CD4-positive, CD25-positive, alpha-beta regulatory T cell (primary cell): ENCODE results near the gene KLK4. TPM values are rescaled to one million over a fixed set of nuclear protein-coding genes. Genes with fewer than 3 reads are reported as not detected.

ENCODE experiments used
- ATAC-seq, 2 donors: fragments of 150-1000 bp; cut with Tn5 transposase; one replicate each; pipeline ENCODE4 v1.10.0; 2021; ENCODE audit warnings: low read depth in 2 of 2, moderate number of reproducible peaks in 2 of 2, moderate library complexity in 1 of 2
- DNase-seq, 3 donors: peaks; one replicate each; pipeline versions ENCODE4 v3.0.0 to v3.0.0-alpha.2; 2012 to 2022; ENCODE audit warnings: mixed read lengths in 1 of 3
- H3K27ac ChIP-seq: one replicate; pipeline ENCODE4 v1.7.0; 2013; ENCODE audit warnings: mild to moderate bottlenecking, low read length; ENCODE audit not compliant: insufficient read depth, poor library complexity, severe bottlenecking
- H3K27me3 ChIP-seq: one replicate; pipeline ENCODE4 v1.7.0; 2013; ENCODE audit warnings: low read length; ENCODE audit not compliant: control insufficient read depth, insufficient read depth
- H3K36me3 ChIP-seq: one replicate; pipeline ENCODE4 v1.7.0; 2013; ENCODE audit warnings: mild to moderate bottlenecking, low read length, moderate library complexity; ENCODE audit not compliant: control insufficient read depth, insufficient read depth
- H3K4me1 ChIP-seq: 2 replicates; pipeline ENCODE4 v1.7.0; 2013; ENCODE audit warnings: mild to moderate bottlenecking, low read length; ENCODE audit not compliant: insufficient read depth, control insufficient read depth, poor library complexity, severe bottlenecking
- H3K4me3 ChIP-seq: one replicate; pipeline ENCODE4 v1.7.0; 2013; ENCODE audit warnings: low read depth, mild to moderate bottlenecking, low read length, moderate library complexity
- H3K9me3 ChIP-seq, 2 experiments: 1 replicate in 1 of 2; 2 replicates in 1 of 2; pipeline ENCODE4 v1.7.0; 2013; ENCODE audit warnings: low read length in 2 of 2, mild to moderate bottlenecking in 1 of 2, moderate library complexity in 1 of 2; ENCODE audit not compliant: control insufficient read depth in 2 of 2
- H3K27ac Mint-ChIP-seq, 3 donors: one replicate each; pipeline ENCODE4 v1.8.0; 2020 to 2022; ENCODE audit warnings: mild to moderate bottlenecking in 3 of 3, mixed read lengths in 3 of 3, moderate library complexity in 2 of 3
- H3K27me3 Mint-ChIP-seq: one replicate; pipeline ENCODE4 v1.8.0; 2022; ENCODE audit warnings: mild to moderate bottlenecking, mixed read lengths
- H3K36me3 Mint-ChIP-seq: one replicate; pipeline ENCODE4 v1.8.0; 2020; ENCODE audit warnings: mixed read lengths
- H3K4me1 Mint-ChIP-seq, 4 donors: one replicate each; pipeline ENCODE4 v1.8.0; 2020 to 2022; ENCODE audit warnings: mixed read lengths in 4 of 4, mild to moderate bottlenecking in 1 of 4
- H3K4me3 Mint-ChIP-seq, 4 donors: one replicate each; pipeline ENCODE4 v1.8.0; 2020 to 2022; ENCODE audit warnings: mild to moderate bottlenecking in 4 of 4, mixed read lengths in 4 of 4, moderate library complexity in 3 of 4
- H3K9me3 Mint-ChIP-seq, 7 donors: one replicate each; pipeline ENCODE4 v1.8.0; 2020 to 2022; ENCODE audit warnings: mixed read lengths in 7 of 7, mild to moderate bottlenecking in 3 of 7, moderate library complexity in 2 of 7
- polyA plus RNA-seq, 4 donors: library from polyadenylated mRNA; unstranded; fragments of 300-500 nt; fragmentation: Illumina TruSeq; gene quantifications; one replicate each; pipeline ENCODE4 v1.2.3, GENCODE V29; 2021
- total RNA-seq: library from RNA; stranded (reverse); gene quantifications from one replicate; pipeline ENCODE4 v1.2.3, GENCODE V29; 2022

The KLK4 gene
- total and polyA plus RNA-seq, 5 donors from 2014 or later = not detected

DNA sequence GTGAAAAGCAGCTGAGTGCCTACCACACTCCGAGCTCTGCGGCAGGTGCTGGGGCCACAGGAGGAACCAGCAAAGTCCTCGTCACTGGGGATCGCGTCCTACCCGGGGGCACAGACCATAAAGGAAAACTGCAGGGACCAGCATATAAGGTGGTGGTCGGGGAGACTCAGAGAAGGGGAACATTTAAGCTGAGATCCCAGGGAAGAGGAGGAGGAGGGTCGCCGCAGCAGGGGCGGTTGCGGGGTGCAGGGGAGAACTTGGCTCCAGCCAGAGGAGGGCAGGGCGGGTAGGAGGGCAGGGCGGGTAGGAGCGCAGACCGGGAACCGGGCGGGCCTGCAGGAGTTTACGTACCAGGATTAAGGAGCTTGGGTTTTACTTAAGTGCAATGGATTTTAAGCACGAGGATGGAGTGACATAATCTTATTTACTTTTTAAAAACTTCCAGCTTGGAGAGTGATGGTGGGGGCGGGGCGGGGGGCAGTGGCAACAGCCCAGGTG is 956 bp upstream of the KLK4 start:
- H3K4me3 Mint-ChIP-seq = no peak overlapping the region
- no peak overlapping the region for H3K27ac Mint-ChIP-seq
- peaks cover 0 to 1% (median 0%) of the 10 kb centered on the region in 7 donors for H3K9me3 Mint-ChIP-seq
- peaks cover 14% of the 10 kb centered on the region for H3K27me3 ChIP-seq
- H3K27me3 Mint-ChIP-seq = peaks cover 26% of the 10 kb centered on the region
- DNase-seq (no peak), ATAC-seq (no peak)
- H3K36me3 Mint-ChIP-seq = no peaks in the 10 kb centered on the region
- H3K36me3 ChIP-seq = no peaks in the 10 kb centered on the region
- no peak overlapping the region for H3K27ac ChIP-seq
- no peak overlapping the region for H3K4me3 ChIP-seq
- H3K9me3 ChIP-seq = no peaks in the 10 kb centered on the region
- peaks cover 0 to 19% (median under 1%) of the 10 kb centered on the region in 4 donors for H3K4me1 Mint-ChIP-seq
- H3K4me1 ChIP-seq = peaks cover 4% of the 10 kb centered on the region

DNA sequence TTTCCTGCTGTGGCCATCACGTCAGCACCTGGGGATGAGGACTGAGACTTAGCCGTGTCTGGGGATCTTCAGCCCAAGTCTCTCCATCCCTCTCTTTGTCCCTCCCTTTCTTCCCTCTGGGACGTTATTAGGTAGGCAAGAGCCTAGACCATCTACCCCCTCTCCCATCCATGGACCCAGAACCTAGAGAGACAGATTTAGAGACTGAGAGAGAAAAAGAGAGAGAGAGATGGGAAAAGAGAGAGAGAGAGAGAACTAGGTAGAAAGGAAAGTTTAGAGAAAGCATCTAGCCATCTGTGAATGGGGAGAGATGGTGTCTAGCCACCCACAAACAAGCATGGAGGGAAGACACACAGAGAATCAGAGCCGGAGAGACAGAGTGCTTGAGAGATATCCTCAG is 473 bp downstream of the KLK4 start:
- Histone ChIP-seq H3K4me1 (peaks cover 4% of the 10 kb centered on the region), H3K27me3 (peaks cover 14% of the 10 kb centered on the region), H3K4me3 (no peak overlapping the region), H3K27ac (no peak overlapping the region), H3K9me3 (no peaks in the 10 kb centered on the region), H3K36me3 (no peaks in the 10 kb centered on the region)
- Mint-ChIP-seq H3K27ac (no peak overlapping the region), H3K9me3 (peaks cover 0 to 1% (median 0%) of the 10 kb centered on the region in 7 donors), H3K4me1 (peaks cover 0 to 19% (median under 1%) of the 10 kb centered on the region in 4 donors), H3K4me3 (no peak overlapping the region), H3K36me3 (no peaks in the 10 kb centered on the region), H3K27me3 (peaks cover 33% of the 10 kb centered on the region)
- DNase-seq (no peak), ATAC-seq (no peak)

DNA sequence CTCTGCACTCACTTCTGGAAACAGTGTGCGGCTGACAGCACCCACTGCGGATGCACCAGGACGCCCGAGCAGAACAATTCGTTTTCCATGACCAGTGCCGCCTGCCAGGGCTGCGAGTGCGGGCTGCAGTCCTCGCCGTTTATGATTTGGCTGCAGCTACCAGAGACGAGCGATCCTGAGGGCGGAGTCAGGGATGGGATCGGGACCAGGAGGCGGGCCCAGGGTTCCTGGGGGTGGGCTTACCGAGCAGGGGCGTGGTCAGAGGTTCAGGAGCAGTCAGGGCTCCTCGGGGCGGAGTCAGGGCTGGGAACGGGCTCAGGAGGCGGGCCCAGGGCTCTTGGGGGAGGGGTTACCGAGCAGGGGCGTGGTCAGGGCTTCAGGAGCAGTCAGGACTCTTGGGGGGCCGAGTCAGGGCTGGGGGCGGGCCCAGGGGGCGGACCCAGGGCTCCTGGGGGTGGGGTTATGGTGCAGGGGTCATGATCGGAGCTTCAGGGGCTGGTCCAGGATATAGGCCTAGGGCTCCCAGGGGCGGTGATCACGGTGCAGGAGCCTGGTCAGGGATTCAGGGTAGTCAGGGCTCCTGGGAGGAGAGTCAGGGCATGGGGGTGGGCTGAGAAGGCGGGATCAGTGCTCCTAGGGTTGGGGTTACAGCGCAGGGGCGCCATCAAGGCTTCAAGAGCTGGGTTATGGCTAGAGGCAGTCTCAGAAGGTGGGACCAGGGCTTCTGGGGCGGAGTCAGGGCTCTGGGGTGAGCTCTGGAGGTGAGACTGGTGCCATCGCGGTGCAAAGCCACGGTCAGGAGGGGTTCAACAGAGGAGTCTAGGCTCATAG is 1.7 kb downstream of the KLK4 start:
- no peak for ATAC-seq
- DNase-seq = peak in 1 of 3 donors; percentile 7
- H3K36me3 ChIP-seq = no peaks in the 10 kb centered on the region
- H3K27me3 ChIP-seq = peaks cover 14% of the 10 kb centered on the region
- no peak overlapping the region for H3K27ac ChIP-seq
- no peaks in the 10 kb centered on the region for H3K9me3 ChIP-seq
- no peak overlapping the region for H3K4me3 ChIP-seq
- H3K4me3 Mint-ChIP-seq = peak overlapping the region in 1 of 4 donors; percentile 16
- peaks cover 4% of the 10 kb centered on the region for H3K4me1 ChIP-seq
- H3K36me3 Mint-ChIP-seq = no peaks in the 10 kb centered on the region
- H3K27me3 Mint-ChIP-seq = peaks cover 38% of the 10 kb centered on the region
- H3K4me1 Mint-ChIP-seq = peaks cover 0 to 19% (median under 1%) of the 10 kb centered on the region in 4 donors
- no peak overlapping the region for H3K27ac Mint-ChIP-seq
- peaks cover 0 to 1% (median 0%) of the 10 kb centered on the region in 7 donors for H3K9me3 Mint-ChIP-seq

DNA sequence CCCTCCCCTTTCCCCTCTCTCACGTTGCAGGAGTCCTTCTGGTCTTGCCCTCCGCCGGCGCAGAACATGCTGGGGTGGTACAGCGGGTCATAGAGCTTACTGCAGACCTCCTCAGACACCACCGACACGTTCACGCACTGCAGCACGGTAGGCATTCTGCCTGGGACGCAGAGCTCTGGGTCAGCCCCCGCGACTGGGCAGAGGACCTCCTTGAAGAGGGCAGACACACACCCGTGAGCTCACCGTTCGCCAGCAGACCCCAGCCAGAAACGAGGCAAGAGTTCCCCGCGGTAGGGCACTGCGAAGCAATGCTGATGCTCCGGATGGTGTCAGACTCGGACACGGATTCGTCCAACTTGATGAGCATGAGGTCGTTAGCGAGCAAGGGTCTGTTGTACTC is 2.9 kb downstream of the KLK4 start:
- Histone ChIP-seq H3K4me3 (no peak overlapping the region), H3K27me3 (peaks cover 14% of the 10 kb centered on the region), H3K4me1 (peaks cover 4% of the 10 kb centered on the region), H3K27ac (no peak overlapping the region), H3K9me3 (no peaks in the 10 kb centered on the region), H3K36me3 (no peaks in the 10 kb centered on the region)
- H3K9me3 Mint-ChIP-seq = peaks cover 0 to 1% (median 0%) of the 10 kb centered on the region in 7 donors
- H3K27me3 Mint-ChIP-seq = peaks cover 38% of the 10 kb centered on the region
- DNase-seq (no peak), ATAC-seq (no peak)
- no peaks in the 10 kb centered on the region for H3K36me3 Mint-ChIP-seq
- H3K4me3 Mint-ChIP-seq = peak overlapping the region in 1 of 4 donors; percentile 30
- no peak overlapping the region for H3K27ac Mint-ChIP-seq
- H3K4me1 Mint-ChIP-seq = peaks cover 0 to 19% (median under 1%) of the 10 kb centered on the region in 4 donors

DNA sequence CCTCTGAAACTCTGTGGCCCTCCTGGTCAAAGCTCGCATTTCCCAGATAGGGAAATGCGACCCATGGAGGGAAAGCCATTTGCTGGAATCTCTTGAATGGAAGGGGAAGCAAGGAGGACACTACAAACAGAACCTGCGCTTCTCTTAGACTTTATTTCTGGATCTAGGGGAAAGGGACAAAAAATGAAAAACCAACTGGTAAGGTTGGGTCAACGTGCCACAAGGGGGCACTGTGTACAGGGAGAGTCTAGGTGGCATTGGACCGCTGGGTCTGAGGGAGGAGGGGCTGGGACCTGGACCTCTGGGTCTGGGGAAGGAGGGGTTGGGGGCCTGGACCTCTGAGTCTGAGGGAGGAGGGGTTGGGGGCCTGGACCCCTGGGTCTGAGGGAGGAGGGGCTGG is 5.0 kb downstream of the KLK4 start:
- H3K27ac Mint-ChIP-seq = no peak overlapping the region
- H3K9me3 Mint-ChIP-seq = peaks cover 0 to 1% (median 0%) of the 10 kb centered on the region in 7 donors
- DNase-seq (peak in 1 of 3 donors; percentile 26), ATAC-seq (no peak)
- no peak overlapping the region for H3K4me3 ChIP-seq
- H3K4me3 Mint-ChIP-seq = no peak overlapping the region
- peaks cover 41% of the 10 kb centered on the region for H3K27me3 Mint-ChIP-seq
- H3K4me1 ChIP-seq = peaks cover 4% of the 10 kb centered on the region
- no peaks in the 10 kb centered on the region for H3K36me3 Mint-ChIP-seq
- no peaks in the 10 kb centered on the region for H3K9me3 ChIP-seq
- H3K27me3 ChIP-seq = peaks cover 9% of the 10 kb centered on the region
- H3K36me3 ChIP-seq = no peaks in the 10 kb centered on the region
- no peak overlapping the region for H3K27ac ChIP-seq
- H3K4me1 Mint-ChIP-seq = peaks cover 0 to 19% (median under 1%) of the 10 kb centered on the region in 4 donors

DNA sequence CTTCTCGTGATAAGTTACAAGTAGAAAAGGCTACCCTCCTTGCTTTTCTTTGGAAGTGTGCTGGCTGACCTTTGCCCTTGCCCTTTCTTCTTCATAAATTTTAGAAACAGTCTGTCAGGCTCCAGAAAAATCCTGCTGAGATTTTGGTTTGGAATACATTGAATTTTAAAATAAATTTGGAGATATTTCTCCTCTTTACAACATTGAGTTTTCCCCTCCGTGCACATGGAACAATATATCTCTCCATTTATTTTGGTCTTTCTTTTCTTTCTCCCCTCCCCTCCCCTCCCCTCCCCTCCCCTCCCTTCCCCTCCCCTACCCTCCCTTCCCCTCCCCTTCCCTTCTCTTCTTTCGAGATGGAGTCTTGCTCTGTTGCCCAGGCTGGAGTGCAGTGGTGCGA is 8.6 kb downstream of the KLK4 start:
- peaks cover 24% of the 10 kb centered on the region for H3K27me3 Mint-ChIP-seq
- no peaks in the 10 kb centered on the region for H3K4me1 ChIP-seq
- H3K9me3 ChIP-seq = no peaks in the 10 kb centered on the region
- no peaks in the 10 kb centered on the region for H3K36me3 ChIP-seq
- DNase-seq = no peak
- no peak overlapping the region for H3K27ac Mint-ChIP-seq
- H3K4me3 ChIP-seq = no peak overlapping the region
- no peak overlapping the region for H3K4me3 Mint-ChIP-seq
- no peak for ATAC-seq
- H3K27me3 ChIP-seq = no peaks in the 10 kb centered on the region
- H3K27ac ChIP-seq = no peak overlapping the region
- no peaks in the 10 kb centered on the region for H3K9me3 Mint-ChIP-seq
- H3K4me1 Mint-ChIP-seq = no peaks in the 10 kb centered on the region
- no peaks in the 10 kb centered on the region for H3K36me3 Mint-ChIP-seq

DNA sequence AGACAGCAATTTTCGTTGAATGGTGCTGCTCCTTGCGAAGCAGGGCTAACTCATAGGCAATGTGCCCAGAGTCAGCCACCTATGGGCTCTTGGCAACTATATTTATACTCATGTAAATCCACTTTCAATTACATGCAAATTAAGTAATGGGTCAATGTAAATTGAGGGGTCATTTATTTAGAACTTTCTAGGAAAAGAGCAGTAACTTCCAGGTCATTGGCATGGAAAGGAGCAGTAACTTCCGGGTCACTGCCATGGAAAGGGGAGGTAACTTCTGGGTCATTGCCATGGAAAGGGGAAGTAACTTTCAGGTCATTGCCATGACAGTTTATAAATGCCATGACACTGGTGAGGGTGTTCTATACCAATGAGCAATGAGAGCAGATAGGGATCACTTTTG is 11.6 kb downstream of the KLK4 start:
- ATAC-seq (no peak), DNase-seq (no peak)
- Mint-ChIP-seq H3K27me3 (peaks cover 8% of the 10 kb centered on the region), H3K36me3 (no peaks in the 10 kb centered on the region), H3K4me3 (no peak overlapping the region), H3K4me1 (no peaks in the 10 kb centered on the region), H3K9me3 (peaks cover 0 to 13% (median 0%) of the 10 kb centered on the region in 7 donors), H3K27ac (no peak overlapping the region)
- no peaks in the 10 kb centered on the region for H3K36me3 ChIP-seq
- H3K27me3 ChIP-seq = no peaks in the 10 kb centered on the region
- peaks cover 0 to 8% of the 10 kb centered on the region in 2 experiments for H3K9me3 ChIP-seq
- H3K4me1 ChIP-seq = no peaks in the 10 kb centered on the region
- H3K4me3 ChIP-seq = no peak overlapping the region
- no peak overlapping the region for H3K27ac ChIP-seq
